HEK293T (cell line): Measurements from ENCODE around the gene NBAS.

Source experiments
- ARNT ChIP-seq: fragments of 450-650 bp; IDR thresholded peaks from 2 replicates; pipeline ENCODE4 v1.6.1; 2017; ENCODE audit warnings: mild to moderate bottlenecking
- BHLHE40 ChIP-seq: fragments of 450-650 bp; IDR thresholded peaks from 2 replicates; pipeline ENCODE4 v1.6.1; 2016; ENCODE audit warnings: mild to moderate bottlenecking, moderate library complexity, borderline replicate concordance
- CTBP1 ChIP-seq: fragments of 450-650 bp; IDR thresholded peaks from 2 replicates; pipeline ENCODE4 v1.6.1; 2016; ENCODE audit warnings: borderline replicate concordance
- ELF4 ChIP-seq: fragments of 450-650 bp; IDR thresholded peaks from 2 replicates; pipeline ENCODE4 v1.6.1; 2017; ENCODE audit warnings: antibody characterized with exemption
- FOXK2 ChIP-seq: fragments of 450-650 bp; IDR thresholded peaks from 2 replicates; pipeline ENCODE4 v1.6.1; 2016; ENCODE audit warnings: mild to moderate bottlenecking
- FOXM1 ChIP-seq: fragments of 450-650 bp; IDR thresholded peaks from 2 replicates; pipeline ENCODE4 v1.6.1; 2017; ENCODE audit warnings: mild to moderate bottlenecking, borderline replicate concordance
- HDGF ChIP-seq: fragments of 450-650 bp; IDR thresholded peaks from 2 replicates; pipeline ENCODE4 v1.6.1; 2017; ENCODE audit warnings: antibody characterized with exemption, borderline replicate concordance
- LEF1 ChIP-seq: fragments of 450-650 bp; IDR thresholded peaks from 2 replicates; pipeline ENCODE4 v1.6.1; 2017; ENCODE audit warnings: mild to moderate bottlenecking, borderline replicate concordance
- SP1 ChIP-seq: fragments of 450-650 bp; IDR thresholded peaks from 2 replicates; pipeline ENCODE4 v1.6.1; 2017
- SUZ12 ChIP-seq: fragments of 450-650 bp; IDR thresholded peaks from 2 replicates; pipeline ENCODE4 v1.6.1; 2016; ENCODE audit warnings: mild to moderate bottlenecking
- TARDBP ChIP-seq: fragments of 450-650 bp; IDR thresholded peaks from 2 replicates; pipeline ENCODE4 v1.6.1; 2016
- ZNF384 ChIP-seq: fragments of 450-650 bp; IDR thresholded peaks from 2 replicates; pipeline ENCODE4 v1.6.1; 2016

DNA sequence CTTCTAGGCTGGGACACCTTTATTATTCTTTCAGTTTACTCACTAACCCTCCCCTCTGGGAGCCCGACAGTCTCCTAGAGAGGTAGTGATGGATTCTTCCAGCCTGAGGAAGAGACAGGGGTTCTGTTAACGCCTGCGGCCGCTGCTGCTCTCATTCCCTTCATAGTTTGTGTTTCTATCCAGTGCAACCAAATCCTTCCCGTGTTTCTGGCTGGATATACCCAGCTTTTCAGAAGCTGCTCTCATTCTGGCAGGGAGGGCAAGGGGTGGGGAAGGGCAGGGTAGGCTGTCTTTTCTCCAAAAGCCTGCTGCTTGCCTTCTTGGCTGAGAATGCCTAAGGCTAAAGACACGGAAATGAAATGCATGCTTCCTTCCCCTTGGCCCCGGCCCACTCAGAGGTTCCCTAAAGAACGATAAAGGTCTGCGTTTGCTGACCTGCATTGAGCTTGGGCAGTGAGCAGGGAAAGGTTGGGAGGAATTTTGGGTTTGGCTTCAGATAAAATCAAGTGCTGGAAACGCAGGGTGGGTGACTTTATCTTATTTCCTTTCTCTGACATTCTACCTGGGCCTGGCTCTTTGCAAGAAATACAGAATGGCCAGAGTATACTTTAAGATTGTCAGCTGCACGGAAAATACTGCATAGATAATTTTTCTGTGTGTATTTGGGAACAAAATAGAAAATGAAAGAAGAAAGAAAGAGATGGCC lies 390.9 kb downstream of the NBAS start:
- TF ChIP-seq SUZ12 (no peak), FOXM1 (no peak), ELF4 (no peak), ZNF384 (no peak), SP1 (no peak), FOXK2 (no peak), LEF1 (no peak), TARDBP (no peak), CTBP1 (no peak), ARNT (no peak), HDGF (no peak), BHLHE40 (no peak)
